GM21528 (cell line): ENCODE data around the gene PAK1.

Source experiments
- ATAC-seq: cut with Tn5 transposase; IDR thresholded peaks from one replicate; pipeline ENCODE4 v1.9.1; 2021; ENCODE audit warnings: mild to moderate bottlenecking, moderate library complexity; ENCODE audit not compliant: unreplicated experiment, low FRiP score

Gene PAK1

GRCh38 chr11:77440678-77441077 lies 33.2 kb downstream of the PAK1 start:
- ATAC-seq = no peak

GRCh38 chr11:77438487-77438886 lies 35.4 kb downstream of the PAK1 start:
- peak; percentile 46 for ATAC-seq

GRCh38 chr11:77436969-77437368 lies 36.9 kb downstream of the PAK1 start:
- no peak for ATAC-seq

GRCh38 chr11:77436506-77436905 lies 37.4 kb downstream of the PAK1 start:
- no peak for ATAC-seq

GRCh38 chr11:77435972-77436371 lies 37.9 kb downstream of the PAK1 start:
- no peak for ATAC-seq

- no peak for ATAC-seq
Observed at GRCh38 chr11:77431813-77432212, 42.1 kb downstream of the PAK1 start.

- no peak for ATAC-seq
Observed at GRCh38 chr11:77428598-77428997, 45.3 kb downstream of the PAK1 start.

- ATAC-seq = no peak
Observed at GRCh38 chr11:77425346-77425745, 48.5 kb downstream of the PAK1 start.

GRCh38 chr11:77424644-77425043 lies 49.2 kb downstream of the PAK1 start:
- no peak for ATAC-seq

- ATAC-seq = no peak
Observed at GRCh38 chr11:77423624-77424023, 50.3 kb downstream of the PAK1 start.

GRCh38 chr11:77422687-77423086 lies 51.2 kb downstream of the PAK1 start:
- no peak for ATAC-seq

- no peak for ATAC-seq
Observed at GRCh38 chr11:77421041-77421723, 52.7 kb downstream of the PAK1 start.

- no peak for ATAC-seq
Observed at GRCh38 chr11:77418971-77419597, 54.8 kb downstream of the PAK1 start.

GRCh38 chr11:77418155-77418970 lies 55.5 kb downstream of the PAK1 start:
- no peak for ATAC-seq

GRCh38 chr11:77416357-77416756 lies 57.5 kb downstream of the PAK1 start:
- ATAC-seq = no peak

- ATAC-seq = no peak
Observed at GRCh38 chr11:77413850-77414460, 59.9 kb downstream of the PAK1 start.

- no peak for ATAC-seq
Observed at GRCh38 chr11:77412814-77413213, 61.1 kb downstream of the PAK1 start.

- ATAC-seq = peak; percentile 92
Observed at GRCh38 chr11:77411717-77412441, 62.0 kb downstream of the PAK1 start.

GRCh38 chr11:77411137-77411707 lies 62.7 kb downstream of the PAK1 start:
- ATAC-seq = peak; percentile 46
